Dermis blood vessel endothelial cell (primary cell): Measurements from ENCODE around the gene LKAAEAR1. TPM values are rescaled to one million over a fixed set of nuclear protein-coding genes. Genes with fewer than 3 reads are reported as not detected.
A peak's percentile ranks its signal among the peaks of the same experiment; 100 is the strongest.
"Not testable (repeated sequence)": the region's sequence is repeated elsewhere in the genome, so short reads cannot be mapped to it uniquely, and the experiment has no call there.

Experiments used
- DNase-seq: peaks from one replicate; pipeline ENCODE4 v3.0.0; 2010
- total RNA-seq: library from RNA; depleted of rRNA; stranded (reverse); fragments of >200 nt; gene quantifications from 2 replicates; pipeline ENCODE4 v1.2.3, GENCODE V29; 2014

The LKAAEAR1 gene
- total RNA-seq, 1 donor from 2014 or later: not detected

DNA sequence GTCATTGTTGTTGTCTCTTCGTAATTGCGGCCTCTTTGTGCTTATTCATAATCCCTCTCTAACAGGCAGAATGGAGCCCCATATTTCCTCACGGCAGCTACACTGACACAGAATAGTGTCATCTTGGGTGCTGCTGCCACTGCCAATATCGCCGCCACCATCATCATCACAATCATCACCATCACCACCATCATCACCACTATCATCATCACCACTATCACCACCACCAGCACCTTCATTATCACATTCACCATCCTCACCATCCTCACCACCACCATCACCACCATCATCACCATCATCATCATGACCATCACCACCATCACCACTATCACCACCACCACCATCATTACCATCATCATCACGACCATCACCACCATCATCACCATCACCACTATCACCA is 12.3 kb upstream of the LKAAEAR1 start:
- DNase-seq: no peak

DNA sequence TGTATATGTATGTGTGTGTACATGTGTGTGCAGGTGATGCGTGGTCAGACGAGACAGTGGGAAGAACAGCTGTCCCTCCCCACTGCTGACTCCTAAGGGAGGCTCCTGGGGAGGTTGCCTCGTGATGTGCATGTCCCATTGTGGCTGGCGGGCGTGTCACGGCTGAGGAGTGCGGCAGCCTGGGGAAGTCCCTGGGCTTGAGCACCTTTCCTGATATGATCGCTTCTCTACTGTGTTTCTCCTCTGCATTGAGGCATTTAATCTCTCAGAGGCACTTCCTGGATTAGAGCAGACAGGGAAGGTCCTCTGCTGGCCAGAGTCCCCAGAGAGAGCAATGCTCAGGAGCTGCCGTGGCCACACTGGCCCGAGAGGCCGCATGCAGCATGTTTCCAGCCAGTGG is 11.7 kb upstream of the LKAAEAR1 start:
- no peak for DNase-seq

DNA sequence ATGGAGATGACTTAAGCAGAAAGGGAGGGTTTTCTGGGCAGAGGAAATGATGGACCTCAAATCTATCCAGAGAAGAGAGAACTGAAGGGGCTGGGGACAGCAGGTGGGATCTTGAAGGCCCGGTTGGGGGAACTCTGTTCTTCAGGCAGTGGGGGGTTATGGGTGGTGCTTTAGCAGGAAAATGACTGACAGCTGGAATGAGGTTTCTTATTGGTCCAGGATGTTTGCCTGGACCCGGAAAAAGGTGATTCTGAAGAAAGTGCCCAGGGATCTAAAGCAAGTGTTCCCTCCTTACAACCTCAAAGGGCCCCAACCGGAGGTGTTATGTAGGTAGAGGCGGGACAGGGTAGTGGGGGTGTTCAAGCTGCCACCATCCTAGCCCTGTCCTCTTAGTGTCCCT is 11.3 kb upstream of the LKAAEAR1 start:
- DNase-seq: no peak

DNA sequence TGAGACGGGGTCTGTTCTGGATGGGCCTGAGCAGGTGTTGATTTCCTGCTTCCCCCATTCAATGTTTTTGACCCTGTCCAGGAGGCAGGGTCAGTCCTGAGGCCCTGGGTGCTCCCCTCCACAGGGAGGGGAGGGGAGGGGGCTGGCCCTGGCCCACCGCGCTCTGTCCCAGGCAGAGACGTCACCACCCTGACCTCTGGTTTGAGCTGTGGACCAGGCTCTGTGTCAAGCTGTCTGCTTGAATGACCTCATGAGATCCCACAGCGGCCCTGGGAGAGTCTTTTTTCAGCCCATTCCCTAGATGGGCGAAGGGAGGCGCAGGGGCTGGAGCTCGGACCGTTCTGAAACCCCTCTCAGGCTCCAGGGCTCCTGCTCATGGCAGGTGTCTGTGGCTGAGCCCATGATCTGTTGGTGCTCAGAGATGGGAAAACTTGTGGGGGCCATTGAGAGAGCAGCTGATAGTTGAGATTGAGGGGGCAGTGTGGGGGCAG is 8.9 kb upstream of the LKAAEAR1 start:
- DNase-seq: no peak

DNA sequence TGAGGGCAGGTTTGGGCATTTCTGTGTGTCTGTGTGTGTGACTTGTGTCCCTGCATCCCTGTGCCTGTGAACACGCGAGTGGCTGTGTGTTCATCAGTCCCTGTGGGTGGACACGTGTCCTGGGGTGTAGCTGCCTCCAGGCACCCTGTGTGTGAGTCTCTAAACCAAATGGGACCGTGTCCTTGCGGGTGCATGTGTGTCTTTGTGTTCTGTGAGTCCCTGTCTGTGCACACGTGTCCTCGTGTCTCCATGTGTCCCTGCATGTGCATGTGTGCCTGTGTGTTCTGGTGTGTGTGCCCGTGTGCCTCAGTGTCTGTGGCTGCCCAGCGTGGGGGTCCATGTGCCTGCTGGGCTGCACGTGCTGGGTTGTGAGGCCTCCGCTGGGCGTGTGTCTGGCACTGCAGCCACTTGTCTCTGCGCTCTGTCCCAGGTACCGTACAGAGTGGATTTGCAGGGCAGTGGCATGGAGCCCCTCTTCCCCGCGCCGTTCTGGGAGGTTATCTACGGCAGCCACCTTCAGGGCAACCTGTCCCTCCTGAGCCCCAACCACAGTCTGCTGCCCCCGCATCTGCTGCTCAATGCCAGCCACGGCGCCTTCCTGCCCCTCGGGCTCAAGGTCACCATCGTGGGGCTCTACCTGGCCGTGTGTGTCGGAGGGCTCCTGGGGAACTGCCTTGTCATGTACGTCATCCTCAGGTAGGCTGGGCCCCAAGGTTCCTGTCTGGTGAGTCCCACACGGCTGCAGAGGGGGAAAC is 8.2 kb upstream of the LKAAEAR1 start:
- DNase-seq: no peak

DNA sequence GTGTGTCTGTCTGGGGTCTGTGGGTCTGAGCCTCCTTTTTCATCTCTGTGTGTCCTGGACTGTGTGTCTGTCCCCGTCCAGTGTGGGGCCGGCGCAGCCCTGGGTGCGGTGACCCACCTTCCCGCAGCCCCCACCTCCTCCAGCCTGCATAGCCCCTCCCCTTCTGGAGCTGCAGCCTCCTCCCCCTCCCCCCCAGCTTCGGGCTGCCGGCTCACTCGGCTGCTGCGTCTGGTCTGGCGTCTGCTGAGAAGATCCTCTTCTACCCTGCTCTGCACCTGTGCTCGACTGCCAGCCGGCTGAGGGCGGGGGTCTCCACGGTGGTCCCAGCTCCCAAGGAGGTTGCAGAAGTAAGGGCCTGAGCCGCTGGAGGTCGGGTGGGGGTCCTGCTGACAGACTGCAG is 7.6 kb upstream of the LKAAEAR1 start:
- DNase-seq: no peak

DNA sequence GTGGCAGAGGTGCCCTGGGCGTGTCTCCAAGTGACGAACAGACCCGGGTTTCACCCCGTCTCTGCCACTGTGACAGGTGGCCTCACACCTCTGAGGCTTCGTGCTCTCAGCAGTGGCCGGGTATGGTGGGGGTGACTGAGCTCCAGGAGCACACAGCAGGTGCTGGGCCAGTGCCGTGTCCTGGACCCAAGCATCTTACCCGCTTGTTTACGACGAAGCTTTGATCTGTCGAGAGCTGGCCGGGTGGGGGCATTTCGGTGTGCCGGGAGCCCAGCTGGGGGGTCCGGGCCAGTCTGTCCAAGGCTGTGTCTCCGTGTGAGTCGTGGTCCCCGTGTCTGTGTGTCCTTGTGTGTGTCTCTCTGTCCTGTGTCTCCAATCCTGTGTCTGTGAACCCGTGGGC is 7.1 kb upstream of the LKAAEAR1 start:
- no peak for DNase-seq

DNA sequence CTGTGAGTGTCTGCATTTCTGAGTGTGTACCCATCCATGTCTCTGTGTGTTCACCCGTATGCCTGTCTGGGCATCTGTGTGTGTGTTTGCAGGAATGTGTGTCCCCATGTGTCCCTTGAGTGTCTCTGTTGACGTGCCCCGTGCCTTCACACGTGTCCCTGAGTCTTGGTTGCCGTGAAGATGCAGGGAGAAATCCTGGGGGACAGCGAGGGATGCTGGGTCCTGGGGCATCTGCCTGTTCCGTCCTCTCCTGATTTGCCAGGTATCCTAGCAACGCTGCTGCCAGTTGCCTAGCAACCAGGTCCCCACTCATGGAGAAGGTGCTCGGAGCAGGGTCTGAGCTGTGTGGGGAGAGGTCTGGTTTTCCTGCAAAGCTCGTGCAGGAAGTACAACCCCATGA is 6.0 kb upstream of the LKAAEAR1 start:
- no peak for DNase-seq

DNA sequence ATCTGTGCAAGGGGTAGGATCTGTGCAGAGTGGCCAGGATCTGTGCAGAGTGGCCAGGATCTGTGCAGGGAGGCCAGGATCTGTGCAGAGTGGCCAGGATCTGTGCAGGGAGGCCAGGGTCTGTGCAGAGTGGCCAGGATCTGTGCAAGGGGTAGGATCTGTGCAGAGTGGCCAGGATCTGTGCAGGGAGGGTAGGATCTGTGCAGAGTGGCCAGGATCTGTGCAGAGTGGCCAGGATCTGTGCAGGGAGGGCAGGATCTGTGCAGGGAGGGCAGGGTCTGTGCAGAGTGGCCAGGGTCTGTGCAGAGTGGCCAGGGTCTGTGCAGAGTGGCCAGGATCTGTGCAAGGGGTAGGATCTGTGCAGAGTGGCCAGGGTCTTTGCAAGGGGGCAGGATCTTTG is 4.4 kb upstream of the LKAAEAR1 start:
- DNase-seq: not testable (repeated sequence)

DNA sequence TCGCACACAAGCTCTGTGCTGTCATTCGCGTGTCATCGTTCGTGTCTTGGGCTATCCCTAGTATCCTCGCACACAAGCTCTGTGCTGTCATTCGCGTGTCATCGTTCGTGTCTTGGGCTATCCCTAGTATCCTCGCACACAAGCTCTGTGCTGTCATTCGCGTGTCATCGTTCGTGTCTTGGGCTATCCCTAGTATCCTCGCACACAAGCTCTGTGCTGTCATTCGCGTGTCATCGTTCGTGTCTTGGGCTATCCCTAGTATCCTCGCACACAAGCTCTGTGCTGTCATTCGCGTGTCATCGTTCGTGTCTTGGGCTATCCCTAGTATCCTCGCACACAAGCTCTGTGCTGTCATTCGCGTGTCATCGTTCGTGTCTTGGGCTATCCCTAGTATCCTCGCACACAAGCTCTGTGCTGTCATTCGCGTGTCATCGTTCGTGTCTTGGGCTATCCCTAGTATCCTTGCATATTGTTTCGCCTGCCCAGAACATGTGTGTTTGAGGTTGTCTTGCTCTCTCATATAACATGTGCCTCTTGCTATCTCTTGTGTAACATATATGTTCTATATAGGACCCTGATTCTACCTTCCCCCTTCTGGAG is 3.1 kb upstream of the LKAAEAR1 start:
- DNase-seq: not testable (repeated sequence)

DNA sequence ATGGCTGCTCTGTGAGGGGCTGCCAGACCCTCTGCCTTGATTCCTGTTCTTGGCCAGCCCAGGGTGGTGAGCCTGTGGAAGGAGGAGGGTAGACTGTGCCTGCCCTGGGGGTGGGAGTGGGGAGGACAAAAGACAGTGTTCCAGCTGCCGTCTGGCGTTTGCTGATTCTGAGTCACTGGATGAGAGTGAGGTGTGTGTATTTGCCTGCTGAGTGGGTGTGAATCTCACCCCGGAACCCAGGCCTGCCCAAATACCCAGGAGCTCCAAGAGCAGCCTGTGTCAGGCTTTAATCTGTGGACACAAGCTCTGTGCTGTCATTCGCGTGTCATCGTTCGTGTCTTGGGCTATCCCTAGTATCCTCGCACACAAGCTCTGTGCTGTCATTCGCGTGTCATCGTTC is 2.6 kb upstream of the LKAAEAR1 start:
- DNase-seq: no peak

DNA sequence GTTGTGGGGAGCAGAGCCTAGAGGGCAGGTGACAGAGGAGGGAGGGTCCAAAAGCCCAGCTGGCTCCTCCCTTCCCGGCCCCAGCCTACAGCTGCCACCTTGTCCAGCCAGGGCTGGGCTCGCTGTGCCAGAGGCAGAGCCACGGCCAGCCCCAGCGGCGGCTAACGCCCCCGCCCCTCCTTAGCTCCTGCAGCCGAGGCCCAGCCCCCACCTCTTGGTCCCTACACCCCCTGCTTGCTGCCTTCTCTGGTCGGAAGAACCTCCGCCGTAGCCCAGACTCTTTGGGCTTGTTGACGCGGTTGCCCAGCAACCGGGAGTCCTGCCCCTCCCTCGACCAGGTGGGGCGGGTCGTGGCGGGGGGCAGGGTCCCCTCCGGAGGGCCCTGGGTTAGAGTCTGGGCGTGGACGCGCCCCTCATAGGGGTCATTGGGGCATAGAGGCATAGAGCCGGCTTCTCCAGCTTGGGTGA is 521 bp upstream of the LKAAEAR1 start:
- no peak for DNase-seq

DNA sequence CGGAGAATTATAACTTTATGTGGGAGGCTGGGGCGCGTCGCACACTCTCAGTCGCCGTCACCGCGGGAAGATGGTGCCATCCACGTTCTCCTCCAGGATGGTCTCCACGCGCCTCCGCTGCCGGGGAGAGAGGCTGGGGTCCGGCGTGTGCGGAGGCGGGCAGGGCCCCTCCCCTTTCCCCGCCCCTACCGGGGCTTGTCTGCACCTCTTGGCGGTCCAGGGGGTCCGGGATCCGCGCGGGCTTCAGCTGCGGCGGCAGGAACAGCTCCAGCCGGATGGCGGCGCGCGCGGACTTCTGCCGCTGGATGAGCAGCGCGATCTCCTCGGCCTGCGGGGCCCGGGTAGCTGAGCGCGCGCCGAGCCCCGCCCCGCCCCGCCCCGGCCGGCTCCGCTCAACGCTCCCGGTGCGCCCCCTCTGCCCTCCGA is 807 bp downstream of the LKAAEAR1 start:
- DNase-seq: peak; percentile 81

DNA sequence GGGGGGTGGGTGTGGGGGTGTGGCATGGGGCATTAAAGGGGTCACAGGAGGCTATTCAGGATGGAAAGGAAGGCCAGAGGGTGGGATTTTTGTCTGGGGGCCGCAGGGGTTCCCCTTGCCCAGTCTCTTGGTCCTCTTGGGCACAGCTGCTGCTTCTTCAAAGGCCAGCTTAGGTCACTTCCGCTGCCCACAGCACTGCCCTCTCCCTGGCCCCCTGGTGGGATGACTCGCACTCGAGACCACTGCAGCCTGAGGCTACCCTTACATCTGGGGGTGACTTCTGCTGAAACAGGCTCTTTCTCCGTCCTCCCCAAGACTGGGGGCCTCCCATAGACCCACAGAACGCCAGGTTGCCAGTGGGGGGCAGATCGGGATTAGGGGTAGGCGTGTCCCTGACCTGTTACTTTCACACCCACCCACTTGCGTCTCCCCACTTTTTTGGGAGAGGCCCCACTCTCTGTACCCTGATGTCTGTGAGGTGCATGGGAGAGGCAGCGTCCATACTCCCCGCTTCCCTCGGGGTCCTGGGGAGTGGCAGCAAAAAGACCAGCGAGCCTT is 1.3 kb downstream of the LKAAEAR1 start:
- DNase-seq: no peak

DNA sequence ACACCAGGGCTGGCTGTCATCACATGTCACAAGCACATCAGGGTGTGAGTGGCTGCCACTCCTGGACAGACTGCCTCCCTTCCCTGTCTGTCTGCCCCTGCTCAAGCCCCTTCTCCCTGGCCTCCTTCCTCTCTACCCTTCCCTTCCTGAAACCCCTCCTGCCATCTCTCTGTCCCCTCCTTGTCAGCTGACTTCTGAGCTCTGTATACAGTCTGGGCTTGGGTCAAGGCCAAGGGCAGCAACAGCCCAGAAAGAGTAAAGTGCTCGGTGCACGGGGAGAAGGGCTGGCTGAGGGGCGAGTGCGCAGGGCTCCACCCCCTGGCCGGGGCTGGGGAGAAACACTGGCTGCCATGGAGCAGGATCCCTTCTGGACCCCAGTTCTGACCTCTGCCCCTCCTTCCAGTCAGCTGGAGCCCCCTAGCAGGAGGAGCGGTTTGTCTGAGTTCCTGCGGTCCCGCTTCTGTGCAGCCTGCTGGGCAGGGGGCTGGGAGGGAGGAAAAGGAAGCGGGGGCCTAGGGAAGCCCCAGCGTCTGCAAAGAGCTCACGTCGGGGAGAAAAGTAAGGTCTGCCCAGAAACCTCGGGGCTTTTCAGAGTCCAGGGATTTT is 2.0 kb downstream of the LKAAEAR1 start:
- DNase-seq: no peak

DNA sequence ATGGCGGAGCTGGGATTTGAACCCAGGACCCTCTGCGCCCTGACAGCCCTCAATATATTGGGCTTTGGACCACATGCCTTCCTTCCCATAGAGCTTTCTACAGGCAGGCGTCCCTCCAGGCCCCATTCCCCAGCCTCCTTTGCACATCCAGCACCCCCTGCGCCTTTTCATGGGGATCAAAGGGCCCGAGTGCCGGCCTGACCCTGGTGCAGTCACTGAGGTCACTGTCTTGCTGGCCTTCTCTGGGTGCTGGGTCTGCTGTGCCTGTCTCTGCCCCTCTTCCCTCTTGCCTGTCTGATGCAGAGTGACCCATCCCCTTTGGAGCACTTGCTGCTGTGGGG is 2.6 kb downstream of the LKAAEAR1 start:
- DNase-seq: no peak

DNA sequence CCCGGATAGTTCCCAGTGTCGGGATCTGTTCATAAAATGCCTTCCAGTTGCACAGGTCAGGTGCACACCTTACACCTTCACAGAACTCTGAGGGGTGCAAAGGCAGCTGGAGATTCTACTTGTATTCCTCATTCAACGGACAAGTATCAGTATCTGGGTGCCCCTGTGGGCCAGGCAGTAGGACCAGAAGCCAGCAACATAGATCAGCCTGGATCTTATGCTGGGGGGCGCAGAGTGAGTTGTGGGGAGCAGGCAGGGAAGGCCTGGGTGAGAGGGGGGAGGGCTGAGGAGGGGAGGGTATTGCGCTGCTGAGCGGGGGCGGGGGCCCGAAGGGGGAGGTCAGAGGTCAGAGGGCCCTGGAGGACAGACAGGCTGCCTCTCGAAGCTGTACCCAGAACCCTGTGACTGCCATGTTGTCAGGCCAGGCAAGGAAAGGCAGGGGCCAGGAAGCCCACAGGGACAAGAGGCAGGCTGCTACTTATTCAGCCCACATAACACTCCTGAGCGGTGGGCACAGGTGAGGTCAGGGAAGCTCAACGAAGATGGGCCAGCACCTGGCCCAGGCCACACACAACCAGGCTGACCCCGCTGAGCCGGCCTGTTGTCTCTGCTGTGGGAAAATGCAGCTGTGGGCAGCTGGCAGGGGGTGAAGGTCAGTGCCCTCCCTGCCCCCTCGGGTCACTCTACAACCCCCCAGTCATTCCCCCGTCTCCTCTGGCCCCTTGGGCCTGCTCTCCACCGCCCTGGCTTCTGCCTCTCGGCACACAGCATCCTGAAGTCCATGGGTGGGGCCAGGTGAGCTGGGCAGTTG is 3.2 kb downstream of the LKAAEAR1 start:
- DNase-seq: no peak

DNA sequence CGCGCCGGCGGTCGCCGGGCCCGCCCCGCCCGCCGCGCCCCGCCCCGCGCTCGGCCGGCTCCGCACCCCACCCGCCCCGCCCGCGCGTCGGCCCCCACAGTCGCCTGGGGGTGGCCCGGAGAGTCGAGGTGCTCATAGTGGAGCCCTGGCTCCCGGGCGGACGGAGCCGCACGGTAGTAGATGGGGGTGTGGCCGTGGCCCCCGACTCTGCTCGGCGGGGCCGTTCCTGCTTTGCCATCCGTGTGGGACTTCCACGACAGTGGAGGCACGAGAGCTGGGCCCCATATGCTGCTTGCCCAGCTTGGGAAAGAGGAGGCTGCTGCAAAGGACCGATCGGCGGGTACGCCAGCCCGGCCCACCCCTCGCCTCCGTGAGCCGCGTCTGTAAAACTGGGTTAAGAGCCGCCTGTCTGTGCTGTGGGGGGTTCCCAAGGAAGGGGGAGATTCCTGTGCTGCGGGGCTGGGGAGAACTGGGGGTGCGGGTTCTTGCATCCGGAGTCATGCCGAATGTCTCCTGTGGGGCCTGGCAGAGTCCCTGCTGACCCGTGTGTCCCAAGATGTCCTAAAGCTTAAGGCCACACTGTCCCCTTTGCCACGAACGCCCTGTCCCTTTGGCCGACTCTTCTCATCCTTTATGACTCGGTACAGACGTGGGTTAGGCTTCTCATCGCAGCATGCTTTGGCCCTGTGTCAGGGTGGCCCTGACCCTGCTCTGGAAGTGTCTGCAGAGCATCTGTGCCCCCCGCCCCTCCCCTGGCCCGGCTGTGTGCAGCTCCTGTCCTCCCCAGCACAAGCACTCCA is 4.0 kb downstream of the LKAAEAR1 start, which contains the start of gene OPRL1:
OPRL1 (plus strand) TSS at position 70 of the 800 bp plus-strand sequence. CDS start 12,639 bp downstream, outside the sequence.
- DNase-seq: peak; percentile 41

DNA sequence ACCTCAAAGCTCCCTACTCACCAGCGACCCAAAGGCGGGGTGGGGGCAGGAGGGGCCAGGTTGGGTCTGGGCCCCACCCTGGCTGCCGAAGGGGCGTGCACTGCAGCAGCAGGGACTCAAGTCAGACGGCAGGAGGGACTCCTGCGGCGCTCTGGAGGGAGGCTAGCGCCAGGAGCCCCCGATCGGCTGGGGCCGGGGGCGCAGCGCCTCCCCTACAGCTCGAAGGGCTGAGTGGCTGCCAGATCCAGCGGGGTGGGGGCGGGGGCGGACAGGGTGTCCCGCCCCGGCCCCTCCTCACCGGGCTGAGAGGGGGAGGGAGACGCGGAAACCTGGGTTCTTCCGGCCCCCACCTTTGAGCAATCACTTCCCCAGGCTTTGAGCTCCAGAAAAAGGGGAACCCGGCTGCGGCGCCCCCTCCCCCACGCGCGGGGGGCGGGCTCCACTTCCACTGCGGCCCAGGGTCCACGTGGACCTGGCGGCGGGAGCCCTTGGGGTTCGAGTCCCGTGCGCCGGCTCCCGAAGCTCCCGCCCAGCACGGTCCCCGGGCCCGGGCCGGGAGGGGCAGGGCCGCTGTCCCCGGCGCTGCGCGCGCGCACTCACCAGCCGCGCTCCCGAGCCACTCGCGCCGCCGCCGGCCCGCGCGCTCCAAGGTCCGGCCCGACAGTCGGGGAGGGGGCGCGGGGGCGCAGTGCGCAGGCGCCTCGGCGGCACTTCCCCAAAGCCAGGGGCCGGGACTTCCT is 4.8 kb downstream of the LKAAEAR1 start, which contains the start of gene RGS19:
RGS19 (minus strand) TSS at position 246 of the 740 bp plus-strand sequence. CDS start 2,632 bp downstream, outside the sequence.
- DNase-seq: peak; percentile 79

DNA sequence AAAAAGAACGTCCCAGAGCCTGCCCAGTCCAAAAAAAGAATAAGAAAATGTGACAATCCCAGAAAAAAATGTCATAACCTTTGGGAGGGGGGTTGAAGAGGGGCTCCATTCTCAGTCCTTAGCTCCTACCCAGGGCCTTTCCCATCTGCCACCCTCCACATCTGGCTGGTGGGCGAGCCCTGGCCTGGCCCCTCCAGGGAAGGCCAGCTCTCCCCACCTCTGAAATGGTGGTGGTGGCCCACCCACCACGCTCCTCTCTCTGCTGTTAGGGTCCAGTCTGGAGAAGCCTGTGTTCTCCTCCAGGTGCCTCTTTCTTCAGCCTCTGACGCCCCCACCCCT is 5.3 kb downstream of the LKAAEAR1 start:
- DNase-seq: no peak
